Mucosa of stomach (tissue), 1 donor: ENCODE measurements around the gene KRTAP13-3.

Experiments used
- H3K27me3 ChIP-seq: one replicate; pipeline ENCODE4 v1.7.0; 2013; ENCODE audit warnings: mild to moderate bottlenecking, low read length; ENCODE audit not compliant: control insufficient read depth, insufficient read depth
- H3K36me3 ChIP-seq: one replicate; pipeline ENCODE4 v1.7.0; 2013; ENCODE audit warnings: low read length; ENCODE audit not compliant: control insufficient read depth, insufficient read depth
- H3K4me1 ChIP-seq: one replicate; pipeline ENCODE4 v1.7.0; 2013; ENCODE audit warnings: mild to moderate bottlenecking, low read length; ENCODE audit not compliant: control insufficient read depth, insufficient read depth
- H3K4me3 ChIP-seq: one replicate; pipeline ENCODE4 v1.7.0; 2013; ENCODE audit warnings: low read length
- H3K9ac ChIP-seq: one replicate; pipeline ENCODE4 v1.7.0; 2013; ENCODE audit warnings: mild to moderate bottlenecking, low read length, moderate library complexity
- H3K9me3 ChIP-seq: one replicate; pipeline ENCODE4 v1.7.0; 2013; ENCODE audit warnings: mild to moderate bottlenecking, low read length, moderate library complexity; ENCODE audit not compliant: control insufficient read depth
- donor health status: Pancreatic carcinoma.

The KRTAP13-3 gene

GRCh38 chr21:30425826-30426225 is at the start of gene KRTAP13-3:
Gene KRTAP13-3 (minus strand): TSS chr21:30425926. CDS start chr21:30425912, 14 bp downstream.
- no peaks in the 10 kb centered on the region for H3K36me3 ChIP-seq
- H3K27me3 ChIP-seq = no peaks in the 10 kb centered on the region
- H3K9ac ChIP-seq = no peak within 1 kb of the TSS
- H3K9me3 ChIP-seq = no peaks in the 10 kb centered on the region
- no peak within 1 kb of the TSS for H3K4me3 ChIP-seq
- no peaks in the 10 kb centered on the region for H3K4me1 ChIP-seq

- Histone ChIP-seq H3K9me3 (no peaks in the 10 kb centered on the region), H3K27me3 (no peaks in the 10 kb centered on the region), H3K9ac (no peak overlapping the region), H3K4me3 (no peak overlapping the region), H3K4me1 (no peaks in the 10 kb centered on the region), H3K36me3 (no peaks in the 10 kb centered on the region)
These were observed 43.4 kb upstream of the KRTAP13-3 start for GRCh38 chr21:30468900-30469714.

- Histone ChIP-seq H3K9me3 (no peaks in the 10 kb centered on the region), H3K4me3 (no peak overlapping the region), H3K36me3 (no peaks in the 10 kb centered on the region), H3K4me1 (no peaks in the 10 kb centered on the region), H3K27me3 (no peaks in the 10 kb centered on the region), H3K9ac (no peak overlapping the region)
These were observed 38.0 kb upstream of the KRTAP13-3 start for GRCh38 chr21:30463713-30464112.

GRCh38 chr21:30448514-30448913 is 22.8 kb upstream of the KRTAP13-3 start:
- Histone ChIP-seq H3K27me3 (no peaks in the 10 kb centered on the region), H3K9me3 (no peaks in the 10 kb centered on the region), H3K36me3 (no peaks in the 10 kb centered on the region), H3K9ac (no peak overlapping the region), H3K4me1 (no peaks in the 10 kb centered on the region), H3K4me3 (no peak overlapping the region)

- H3K9me3 ChIP-seq = no peaks in the 10 kb centered on the region
- no peak overlapping the region for H3K4me3 ChIP-seq
These were observed 21.3 kb upstream of the KRTAP13-3 start for GRCh38 chr21:30447056-30447455.

GRCh38 chr21:30444204-30444603 is 18.5 kb upstream of the KRTAP13-3 start:
- no peaks in the 10 kb centered on the region for H3K27me3 ChIP-seq
- no peaks in the 10 kb centered on the region for H3K36me3 ChIP-seq
- H3K4me3 ChIP-seq = no peak overlapping the region

More at GRCh38 chr21:30447056-30447455, 21.3 kb upstream of the KRTAP13-3 start:
- Histone ChIP-seq H3K9ac (no peak overlapping the region), H3K4me1 (no peaks in the 10 kb centered on the region), H3K36me3 (no peaks in the 10 kb centered on the region), H3K27me3 (no peaks in the 10 kb centered on the region)

GRCh38 chr21:30443226-30443625 is 17.5 kb upstream of the KRTAP13-3 start:
- Histone ChIP-seq H3K36me3 (no peaks in the 10 kb centered on the region), H3K4me3 (no peak overlapping the region), H3K27me3 (no peaks in the 10 kb centered on the region), H3K9me3 (no peaks in the 10 kb centered on the region), H3K4me1 (no peaks in the 10 kb centered on the region), H3K9ac (no peak overlapping the region)

More at GRCh38 chr21:30444204-30444603, 18.5 kb upstream of the KRTAP13-3 start:
- no peaks in the 10 kb centered on the region for H3K9me3 ChIP-seq
- no peak overlapping the region for H3K9ac ChIP-seq
- no peaks in the 10 kb centered on the region for H3K4me1 ChIP-seq

GRCh38 chr21:30439975-30440374 is 14.2 kb upstream of the KRTAP13-3 start, which contains the start of gene KRTAP15-1:
Gene KRTAP15-1 (plus strand): TSS chr21:30440275. CDS start chr21:30440328, 53 bp downstream.
- Histone ChIP-seq H3K4me1 (no peaks in the 10 kb centered on the region), H3K9me3 (no peaks in the 10 kb centered on the region), H3K9ac (no peak within 1 kb of the TSS), H3K27me3 (no peaks in the 10 kb centered on the region), H3K36me3 (no peaks in the 10 kb centered on the region), H3K4me3 (no peak within 1 kb of the TSS)

- Histone ChIP-seq H3K27me3 (no peaks in the 10 kb centered on the region), H3K9ac (no peak overlapping the region), H3K9me3 (no peaks in the 10 kb centered on the region), H3K36me3 (no peaks in the 10 kb centered on the region), H3K4me1 (no peaks in the 10 kb centered on the region), H3K4me3 (no peak overlapping the region)
These were observed 11.4 kb upstream of the KRTAP13-3 start for GRCh38 chr21:30437010-30437565.

- H3K36me3 ChIP-seq = no peaks in the 10 kb centered on the region
- H3K27me3 ChIP-seq = no peaks in the 10 kb centered on the region
- H3K9me3 ChIP-seq = no peaks in the 10 kb centered on the region
- no peak overlapping the region for H3K9ac ChIP-seq
- no peaks in the 10 kb centered on the region for H3K4me1 ChIP-seq
- H3K4me3 ChIP-seq = no peak overlapping the region
These were observed 8.4 kb upstream of the KRTAP13-3 start for GRCh38 chr21:30434033-30434631.

GRCh38 chr21:30430170-30430655 is 4.5 kb upstream of the KRTAP13-3 start, which contains the start of gene KRTAP13-4:
Gene KRTAP13-4 (plus strand): TSS chr21:30430220. CDS start chr21:30430276, 56 bp downstream.
- H3K4me3 ChIP-seq = no peak within 1 kb of the TSS
- H3K4me1 ChIP-seq = no peaks in the 10 kb centered on the region
- H3K36me3 ChIP-seq = no peaks in the 10 kb centered on the region
- no peak within 1 kb of the TSS for H3K9ac ChIP-seq
- H3K9me3 ChIP-seq = no peaks in the 10 kb centered on the region
- H3K27me3 ChIP-seq = no peaks in the 10 kb centered on the region

- Histone ChIP-seq H3K36me3 (no peaks in the 10 kb centered on the region), H3K4me3 (no peak overlapping the region), H3K9ac (no peak overlapping the region), H3K9me3 (no peaks in the 10 kb centered on the region), H3K27me3 (no peaks in the 10 kb centered on the region), H3K4me1 (no peaks in the 10 kb centered on the region)
These were observed 1.0 kb upstream of the KRTAP13-3 start for GRCh38 chr21:30426731-30427130.
